Measurements from ENCODE around the gene PRKAB1.
A peak's percentile ranks its signal among the peaks of the same experiment; 100 is the strongest.

Gene PRKAB1

GRCh38 chr12:119661882-119662281, 6.1 kb upstream of the PRKAB1 start:
- no peak overlapping the region for H3K4me3 ChIP-seq (ENCODE audit: low read depth, low read length)
- no peak for DNase-seq (ENCODE audit: low read depth)
- TF ChIP-seq CTCF (IDR thresholded peaks at IDR 0.05; ENCODE audit: control insufficient read depth, extremely low read depth, insufficient read depth): no peak

GRCh38 chr12:119664642-119665041, 3.3 kb upstream of the PRKAB1 start:
- no peak overlapping the region for H3K4me3 ChIP-seq (ENCODE audit: low read depth, low read length)
- DNase-seq (ENCODE audit: low read depth): no peak
- no peak for TF ChIP-seq CTCF (IDR thresholded peaks at IDR 0.05; ENCODE audit: control insufficient read depth, extremely low read depth, insufficient read depth)

- TF ChIP-seq CTCF (IDR thresholded peaks at IDR 0.05; ENCODE audit: control insufficient read depth, extremely low read depth, insufficient read depth): no peak
Observed at GRCh38 chr12:119665164-119665929, 2.6 kb upstream of the PRKAB1 start.

GRCh38 chr12:119666226-119666795, 1.6 kb upstream of the PRKAB1 start:
- no peak for TF ChIP-seq CTCF (IDR thresholded peaks at IDR 0.05; ENCODE audit: control insufficient read depth, extremely low read depth, insufficient read depth)
- no peak overlapping the region for H3K4me3 ChIP-seq (ENCODE audit: low read depth, low read length)

More at GRCh38 chr12:119665164-119665929, 2.6 kb upstream of the PRKAB1 start:
- no peak for DNase-seq (ENCODE audit: low read depth)
- no peak overlapping the region for H3K4me3 ChIP-seq (ENCODE audit: low read depth, low read length)

GRCh38 chr12:119666900-119667576, 895 bp upstream of the PRKAB1 start:
- peak overlapping the region; percentile 90 for H3K4me3 ChIP-seq (ENCODE audit: low read depth, low read length)
- no peak for DNase-seq (ENCODE audit: low read depth)
- no peak for TF ChIP-seq CTCF (IDR thresholded peaks at IDR 0.05; ENCODE audit: control insufficient read depth, extremely low read depth, insufficient read depth)

More at GRCh38 chr12:119666226-119666795, 1.6 kb upstream of the PRKAB1 start:
- no peak for DNase-seq (ENCODE audit: low read depth)

GRCh38 chr12:119668324-119668841, 450 bp downstream of the PRKAB1 start:
- no peak for TF ChIP-seq CTCF (IDR thresholded peaks at IDR 0.05; ENCODE audit: control insufficient read depth, extremely low read depth, insufficient read depth)
- no peak for DNase-seq (ENCODE audit: low read depth)
- peak overlapping the region; percentile 90 for H3K4me3 ChIP-seq (ENCODE audit: low read depth, low read length)

Data from LNCaP clone FGC (cell line).